ENCODE results near the gene PKNOX2.

DNA sequence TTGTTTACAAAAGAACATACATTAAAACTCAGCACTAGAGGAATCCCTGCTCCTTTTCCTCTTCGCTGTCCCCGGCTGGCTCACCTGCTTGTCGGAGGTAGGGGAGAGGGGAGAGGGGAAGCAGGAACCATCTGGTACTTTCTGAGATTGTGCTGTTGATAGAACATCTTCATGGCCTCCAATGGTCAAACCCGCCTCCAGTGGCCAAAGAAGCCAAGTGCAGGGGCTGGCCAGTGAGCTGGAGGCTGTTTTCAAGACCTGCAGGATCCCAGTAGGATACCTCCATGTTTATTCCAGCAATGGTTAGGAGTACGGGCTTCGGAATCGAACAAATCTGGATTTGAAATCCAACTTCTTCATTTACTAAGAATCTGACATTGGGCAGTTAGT, 92.6 kb downstream of the PKNOX2 start:
- TF ChIP-seq, protein P1, sequence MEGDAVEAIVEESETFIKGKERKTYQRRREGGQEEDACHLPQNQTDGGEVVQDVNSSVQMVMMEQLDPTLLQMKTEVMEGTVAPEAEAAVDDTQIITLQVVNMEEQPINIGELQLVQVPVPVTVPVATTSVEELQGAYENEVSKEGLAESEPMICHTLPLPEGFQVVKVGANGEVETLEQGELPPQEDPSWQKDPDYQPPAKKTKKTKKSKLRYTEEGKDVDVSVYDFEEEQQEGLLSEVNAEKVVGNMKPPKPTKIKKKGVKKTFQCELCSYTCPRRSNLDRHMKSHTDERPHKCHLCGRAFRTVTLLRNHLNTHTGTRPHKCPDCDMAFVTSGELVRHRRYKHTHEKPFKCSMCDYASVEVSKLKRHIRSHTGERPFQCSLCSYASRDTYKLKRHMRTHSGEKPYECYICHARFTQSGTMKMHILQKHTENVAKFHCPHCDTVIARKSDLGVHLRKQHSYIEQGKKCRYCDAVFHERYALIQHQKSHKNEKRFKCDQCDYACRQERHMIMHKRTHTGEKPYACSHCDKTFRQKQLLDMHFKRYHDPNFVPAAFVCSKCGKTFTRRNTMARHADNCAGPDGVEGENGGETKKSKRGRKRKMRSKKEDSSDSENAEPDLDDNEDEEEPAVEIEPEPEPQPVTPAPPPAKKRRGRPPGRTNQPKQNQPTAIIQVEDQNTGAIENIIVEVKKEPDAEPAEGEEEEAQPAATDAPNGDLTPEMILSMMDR (IDR thresholded peaks at IDR 0.05; ENCODE audit: low read depth, low read length, poor library complexity, severe bottlenecking): no peak
- no peak for TF ChIP-seq EZH2phosphoT487 (IDR thresholded peaks at IDR 0.05; ENCODE audit: borderline replicate concordance, low read length)

Measured in DOHH2 (cell line).